ENCODE measurements around the gene MND1. TPM values are rescaled to one million over a fixed set of nuclear protein-coding genes. Genes with fewer than 3 reads are reported as not detected.
A peak's percentile ranks its signal among the peaks of the same experiment; 100 is the strongest.

MND1 gene
- total RNA-seq, 4 donors from 2014 or later: 0.49 to 2.4 TPM; not detected in 2

- TF ChIP-seq POLR2A (IDR thresholded peaks at IDR 0.05) (no peak), CTCF (IDR thresholded peaks at IDR 0.05) (no peak)
- DNase-seq (ENCODE audit: low spot score in 2 of 2): no peak
- intact Hi-C loops (cut with DNase I; ENCODE audit: low total_unique reads): no loop called here
- WGBS, 2 donors: 90 to 94% methylated on average over 1 of the region's 1 CpG
- no peak overlapping the region for H3K4me3 ChIP-seq (ENCODE audit: low read depth, poor library complexity, severe bottlenecking)
Observed at GRCh38 chr4:153314915-153315314, 29.6 kb upstream of the MND1 start.

- intact Hi-C loops (cut with DNase I; ENCODE audit: low total_unique reads): no loop called here
- no peak overlapping the region for H3K4me3 ChIP-seq (ENCODE audit: low read depth, poor library complexity, severe bottlenecking)
- 74 to 78% methylated on average over 2 of the region's 2 CpGs for WGBS, 2 donors
- TF ChIP-seq POLR2A (IDR thresholded peaks at IDR 0.05): no peak
- TF ChIP-seq CTCF (IDR thresholded peaks at IDR 0.05): no peak
- DNase-seq (ENCODE audit: low spot score in 2 of 2): no peak
Observed at GRCh38 chr4:153318696-153319320, 25.7 kb upstream of the MND1 start.

GRCh38 chr4:153322791-153323190 is 21.7 kb upstream of the MND1 start:
- intact Hi-C loops (cut with DNase I; ENCODE audit: low total_unique reads): no loop called here
- TF ChIP-seq POLR2A (IDR thresholded peaks at IDR 0.05) (no peak), CTCF (IDR thresholded peaks at IDR 0.05) (no peak)

GRCh38 chr4:153324046-153324445 is 20.4 kb upstream of the MND1 start:
- no peak for TF ChIP-seq CTCF (IDR thresholded peaks at IDR 0.05)
- TF ChIP-seq POLR2A (IDR thresholded peaks at IDR 0.05): no peak
- DNase-seq (ENCODE audit: low spot score in 2 of 2): no peak
- intact Hi-C loops (cut with DNase I; ENCODE audit: low total_unique reads): no loop called here
- 78% methylated on average over 3 of the region's 3 CpGs for WGBS, 2 donors
- H3K4me3 ChIP-seq (ENCODE audit: low read depth, poor library complexity, severe bottlenecking): no peak overlapping the region

More at GRCh38 chr4:153322791-153323190, 21.7 kb upstream of the MND1 start:
- no peak for DNase-seq (ENCODE audit: low spot score in 2 of 2)
- 75 to 76% methylated on average over 6 of the region's 6 CpGs for WGBS, 2 donors
- no peak overlapping the region for H3K4me3 ChIP-seq (ENCODE audit: low read depth, poor library complexity, severe bottlenecking)

GRCh38 chr4:153325558-153325957 is 18.9 kb upstream of the MND1 start:
- H3K4me3 ChIP-seq (ENCODE audit: low read depth, poor library complexity, severe bottlenecking): no peak overlapping the region
- intact Hi-C loops (cut with DNase I; ENCODE audit: low total_unique reads): no loop called here
- no peak for DNase-seq (ENCODE audit: low spot score in 2 of 2)
- TF ChIP-seq CTCF (IDR thresholded peaks at IDR 0.05) (no peak), POLR2A (IDR thresholded peaks at IDR 0.05) (no peak)
- 71 to 83% methylated on average over 2 of the region's 2 CpGs for WGBS, 2 donors

GRCh38 chr4:153326513-153326912 is 18.0 kb upstream of the MND1 start:
- H3K4me3 ChIP-seq (ENCODE audit: low read depth, poor library complexity, severe bottlenecking): no peak overlapping the region
- TF ChIP-seq POLR2A (IDR thresholded peaks at IDR 0.05) (no peak), CTCF (IDR thresholded peaks at IDR 0.05) (no peak)
- 79 to 90% methylated on average over 11 of the region's 11 CpGs for WGBS, 2 donors
- intact Hi-C loops (cut with DNase I; ENCODE audit: low total_unique reads): no loop called here
- peak in 1 of 2 donors; percentile 70 for DNase-seq (ENCODE audit: low spot score in 2 of 2)

Measured in lower leg skin (tissue), 4 donors.